ENCODE results near the gene PMEL.

Gene PMEL

DNA sequence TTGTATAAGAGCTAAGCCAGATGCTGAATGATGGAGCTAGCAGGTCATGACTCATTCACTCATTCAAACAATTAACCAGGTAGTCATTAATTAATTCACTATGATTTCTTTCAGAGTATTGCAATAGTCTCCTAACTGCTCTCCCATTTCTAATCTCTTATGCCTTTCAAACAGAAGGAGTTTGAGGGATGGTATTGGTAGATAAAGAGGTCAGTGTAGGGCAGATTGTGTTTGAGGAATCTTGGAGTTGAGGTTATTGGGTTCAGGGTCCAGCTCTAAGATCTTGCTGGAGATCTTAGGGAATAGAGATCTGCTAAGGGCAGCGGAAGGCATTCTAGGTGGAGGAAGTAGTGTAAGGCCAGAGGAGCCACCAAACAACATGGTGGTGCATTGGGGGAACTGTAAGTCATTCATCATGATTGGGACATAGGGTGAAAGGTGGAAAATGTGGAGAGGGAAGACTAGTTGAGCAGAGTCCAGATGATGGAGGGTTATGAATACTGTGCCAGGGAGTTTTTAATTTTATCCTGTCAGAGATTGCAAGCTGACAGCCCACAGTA lies 23.2 kb downstream of the PMEL start:
- no peak for DNase-seq

DNA sequence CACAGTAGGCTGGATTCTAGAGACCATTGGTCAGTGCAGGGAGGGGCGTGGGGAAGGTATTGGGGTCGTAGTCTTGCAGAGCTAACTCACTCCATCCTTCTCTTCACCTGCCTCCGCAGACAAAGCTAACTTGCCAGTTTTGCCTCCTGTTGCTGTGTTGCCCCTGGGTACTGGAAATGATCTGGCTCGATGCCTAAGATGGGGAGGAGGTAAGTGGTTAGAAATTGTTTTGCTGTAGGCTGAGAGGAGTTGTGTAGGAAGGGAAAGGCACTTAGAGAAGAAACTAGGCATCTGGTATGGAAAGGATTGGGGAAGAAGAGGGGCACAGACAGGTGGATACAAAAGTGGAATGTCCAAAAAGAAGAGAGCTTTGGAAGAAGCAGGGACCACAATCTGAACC lies 23.8 kb downstream of the PMEL start:
- DNase-seq = no peak

DNA sequence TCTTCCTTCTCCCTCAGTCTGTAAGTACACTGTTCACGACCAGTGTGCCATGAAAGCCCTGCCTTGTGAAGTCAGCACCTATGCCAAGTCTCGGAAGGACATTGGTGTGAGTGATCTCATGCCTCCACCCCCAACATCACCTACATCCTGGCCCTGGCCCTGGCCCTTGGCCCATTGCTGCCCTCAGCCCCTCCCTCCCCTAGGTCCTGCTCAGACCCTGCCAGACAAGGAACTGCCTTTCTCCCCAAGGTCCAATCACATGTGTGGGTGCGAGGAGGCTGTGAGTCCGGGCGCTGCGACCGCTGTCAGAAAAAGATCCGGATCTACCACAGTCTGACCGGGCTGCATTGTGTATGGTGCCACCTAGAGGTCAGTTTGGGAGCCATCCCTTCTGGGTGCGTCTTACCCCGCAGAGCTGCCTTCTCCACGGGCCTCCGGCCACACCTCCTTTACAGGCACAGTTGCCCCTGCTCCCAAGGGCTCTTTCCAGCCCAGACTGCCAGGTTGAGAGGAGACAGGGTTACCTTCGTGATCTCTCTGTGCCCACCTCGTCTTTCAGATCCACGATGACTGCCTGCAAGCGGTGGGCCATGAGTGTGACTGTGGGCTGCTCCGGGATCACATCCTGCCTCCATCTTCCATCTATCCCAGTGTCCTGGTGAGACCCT lies 25.6 kb downstream of the PMEL start:
- peak; percentile 19 to 87 (median 68) for DNase-seq

DNA sequence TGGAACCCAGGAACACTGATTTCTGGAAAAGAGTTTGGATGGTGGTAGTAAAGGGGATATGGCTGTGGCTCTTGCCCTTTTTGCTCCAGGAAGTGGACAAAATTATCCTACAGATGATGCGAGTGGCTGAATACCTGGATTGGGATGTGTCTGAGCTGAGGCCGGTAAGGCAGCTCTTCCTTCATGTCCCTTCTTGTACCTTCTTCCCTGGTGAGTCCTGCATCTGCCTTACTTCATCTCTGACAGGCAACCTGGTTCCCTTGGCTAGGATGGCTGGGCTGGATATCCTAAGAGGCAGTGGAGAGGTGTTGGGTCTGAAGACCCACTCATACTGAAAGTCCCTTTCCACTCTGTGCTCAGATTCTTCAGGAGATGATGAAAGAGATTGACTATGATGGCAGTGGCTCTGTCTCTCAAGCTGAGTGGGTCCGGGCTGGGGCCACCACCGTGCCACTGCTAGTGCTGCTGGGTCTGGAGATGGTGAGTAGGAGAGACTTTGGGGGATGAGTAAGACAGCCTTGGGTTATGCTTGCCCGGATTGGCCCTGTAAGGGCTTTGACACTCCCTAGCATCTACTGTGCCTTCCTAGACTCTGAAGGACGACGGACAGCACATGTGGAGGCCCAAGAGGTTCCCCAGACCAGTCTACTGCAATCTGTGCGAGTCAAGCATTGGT lies 26.9 kb downstream of the PMEL start:
- no peak for DNase-seq

DNA sequence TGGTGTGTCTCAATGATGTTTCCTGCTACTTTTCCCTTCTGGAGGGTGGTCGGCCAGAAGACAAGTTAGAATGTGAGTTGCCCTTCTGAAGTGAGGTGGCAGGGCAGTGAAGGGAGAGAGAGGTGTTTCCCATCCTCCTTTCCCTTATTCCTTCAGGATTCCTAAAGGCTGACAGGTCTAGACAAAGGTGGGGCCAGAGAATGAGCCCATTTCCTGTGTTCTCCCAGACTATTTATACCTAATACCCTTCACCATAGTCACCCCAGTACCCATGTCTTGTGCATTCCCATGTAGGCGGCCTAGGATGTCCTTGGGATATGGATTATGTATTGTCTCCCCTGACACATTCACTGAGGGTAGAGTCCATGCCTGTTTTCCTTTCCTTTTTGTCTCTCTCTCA lies 27.9 kb downstream of the PMEL start:
- DNase-seq = no peak

DNA sequence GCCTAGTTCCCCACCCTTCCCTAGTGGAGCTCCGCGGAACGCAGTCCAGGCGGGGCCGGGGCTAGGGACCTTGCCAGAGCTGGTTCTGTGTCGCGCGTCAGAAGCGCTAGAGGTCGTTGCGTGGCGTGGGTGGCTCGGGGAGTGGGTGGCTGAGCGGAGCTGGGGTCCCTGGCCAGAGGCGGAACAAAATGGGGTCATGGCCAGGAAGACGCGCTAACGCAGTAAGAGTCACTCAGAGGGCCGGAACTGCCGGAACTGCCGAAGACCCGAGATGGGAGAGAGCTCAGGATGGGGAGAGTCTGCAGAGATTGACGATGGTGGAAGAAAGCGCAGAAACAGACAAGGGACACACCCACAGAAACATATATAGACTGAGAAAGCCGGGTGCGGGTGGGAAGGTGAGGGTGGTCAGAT lies 30.1 kb downstream of the PMEL start:
- DNase-seq = peak in 3 of 51 donors; percentile 5 to 25 (median 13)

DNA sequence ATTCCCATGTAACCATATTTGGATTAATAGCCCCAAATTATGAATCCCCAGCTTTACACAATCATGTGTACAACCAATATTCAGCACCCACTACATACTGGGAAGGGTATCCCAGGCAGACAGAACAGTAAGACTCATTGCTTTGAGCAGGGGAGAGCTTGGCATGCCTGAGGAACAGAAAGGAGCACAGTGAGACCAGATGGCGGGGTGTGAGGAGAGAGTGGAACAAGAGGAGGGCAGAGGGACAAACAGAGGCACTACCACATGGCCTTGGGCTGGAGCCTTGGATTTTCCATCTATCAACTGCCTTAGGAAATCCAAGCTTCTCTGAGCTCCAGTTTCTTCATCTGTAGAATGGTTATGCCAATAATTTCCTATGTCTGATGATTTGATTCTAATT lies 31.1 kb downstream of the PMEL start:
- DNase-seq = no peak

DNA sequence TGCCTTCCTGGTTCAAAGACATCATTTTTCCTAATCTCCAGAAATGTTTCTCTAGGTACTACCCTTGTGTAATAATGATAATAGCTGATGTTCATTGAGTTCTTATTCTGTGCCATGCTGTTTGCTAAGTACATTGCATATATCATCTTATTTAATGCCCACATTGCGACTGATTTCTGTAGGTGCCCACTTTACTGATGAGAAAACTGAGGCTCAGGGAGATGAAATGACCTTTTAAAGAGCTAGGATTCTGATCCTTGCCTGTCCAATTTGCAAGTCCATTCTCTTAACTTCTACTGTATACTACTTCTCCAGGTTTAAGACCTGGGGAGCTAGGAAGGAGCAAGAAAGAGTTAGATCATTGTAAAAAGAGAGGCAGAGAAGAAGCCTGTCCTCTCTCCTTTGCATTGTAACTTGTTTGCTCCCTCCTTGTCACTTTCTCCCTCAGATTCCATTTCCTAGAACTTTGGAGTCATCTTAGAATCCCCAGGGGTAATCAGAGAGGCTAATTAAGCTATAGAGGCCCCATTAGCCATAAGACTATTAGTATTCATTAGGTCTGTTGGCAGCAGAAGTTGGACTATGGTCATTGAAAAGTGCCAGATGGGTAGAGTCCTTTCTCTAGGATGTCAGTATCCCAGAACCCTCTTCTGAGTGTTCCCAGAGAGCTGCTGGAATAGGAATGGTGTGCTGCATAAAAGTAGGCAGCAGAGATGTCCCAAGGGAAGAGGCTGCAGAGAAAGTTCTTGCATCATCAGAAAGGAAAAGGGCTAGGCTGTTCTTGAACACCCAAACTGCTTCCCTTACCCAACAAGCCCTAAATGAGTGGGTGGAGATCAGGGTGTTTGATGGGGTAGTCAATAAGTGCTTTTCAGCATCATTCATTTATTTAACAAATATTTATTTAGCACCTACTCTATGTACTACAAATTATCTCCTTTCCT lies 31.8 kb downstream of the PMEL start:
- no peak for DNase-seq

DNA sequence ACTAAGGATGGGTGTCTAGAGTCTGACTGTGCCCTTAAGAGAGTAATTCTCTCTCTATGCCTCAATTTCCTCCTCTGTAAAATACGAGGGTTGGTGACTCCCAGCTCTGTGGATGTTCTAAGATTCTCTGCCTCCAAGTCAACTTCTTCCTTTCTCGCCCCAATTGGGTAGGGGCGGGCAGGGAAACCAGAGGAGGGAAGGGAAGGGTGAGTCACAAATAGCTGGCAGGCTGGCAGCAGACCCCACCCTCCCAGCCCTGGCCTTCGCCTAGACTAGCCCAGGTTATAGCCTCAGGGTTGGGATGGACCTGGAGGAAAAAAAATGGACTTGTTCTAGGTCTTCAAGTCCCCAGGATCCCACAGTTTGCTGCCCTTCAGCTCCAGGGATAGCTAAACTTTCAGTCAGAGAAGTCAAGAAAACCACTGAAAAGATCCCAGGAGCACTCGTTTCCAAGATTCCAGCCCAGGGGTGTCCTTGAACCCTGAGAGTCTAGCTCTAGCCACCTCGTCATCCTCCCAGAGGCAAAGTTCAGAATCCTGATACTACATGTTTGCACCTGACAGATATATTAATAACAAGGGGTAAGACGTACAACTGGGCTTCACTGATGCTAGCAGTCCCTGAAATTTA lies 32.6 kb downstream of the PMEL start:
- DNase-seq = no peak

DNA sequence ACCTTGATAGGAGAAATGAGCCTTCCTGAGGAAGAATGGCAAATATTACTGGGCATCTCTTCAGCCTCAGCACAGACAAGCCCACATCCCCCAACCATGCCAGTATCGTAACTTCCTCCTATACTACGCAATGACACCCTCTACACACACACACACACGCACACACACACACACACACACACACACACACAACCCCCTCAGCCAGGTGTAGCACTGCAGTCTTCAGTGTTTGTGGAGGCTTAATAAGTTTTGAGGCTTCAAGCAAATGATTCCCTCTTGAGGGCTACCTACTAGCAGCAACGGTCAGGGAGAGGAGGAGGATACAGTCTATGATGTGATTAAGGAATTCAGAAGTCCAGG lies 33.3 kb downstream of the PMEL start:
- peak in 3 of 51 donors; percentile 20 to 35 (median 27) for DNase-seq

DNA sequence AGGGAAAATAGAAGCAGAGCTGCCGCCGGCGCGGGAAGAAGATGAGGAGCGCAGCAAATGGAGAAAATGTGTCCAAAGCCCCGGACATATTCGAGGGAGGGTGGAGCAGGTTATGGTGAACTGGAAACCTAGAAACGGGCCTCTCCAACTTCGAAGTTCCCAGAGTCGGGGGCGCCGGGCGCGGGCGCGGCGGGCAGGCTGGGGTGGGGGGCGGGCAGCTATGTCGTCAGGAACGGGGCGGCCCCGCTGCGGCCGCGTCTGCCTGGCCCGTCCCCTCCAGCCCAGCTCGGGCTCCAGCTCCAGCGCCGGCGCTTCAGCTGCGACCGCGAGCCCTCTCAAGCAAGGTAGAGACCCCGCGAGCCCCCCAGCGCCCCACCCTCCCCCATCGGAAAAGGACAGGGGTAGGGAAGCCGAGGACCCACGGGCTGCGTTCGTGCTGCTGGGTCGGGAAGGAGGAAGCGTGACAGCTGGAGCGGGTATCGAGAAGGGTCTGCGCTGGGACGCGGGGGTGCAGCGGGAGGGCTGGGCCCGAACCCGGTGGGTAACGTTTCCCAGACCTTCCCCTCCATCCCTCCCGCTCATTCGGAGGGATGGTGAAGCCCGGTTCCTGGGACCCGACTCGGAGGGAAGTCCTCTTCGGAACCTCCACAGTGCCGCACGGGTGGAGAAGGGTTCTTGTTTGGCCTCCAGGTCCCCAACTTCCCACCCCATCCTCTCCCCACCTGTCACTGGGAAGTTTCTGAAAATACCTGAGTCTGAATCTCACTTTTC lies 33.9 kb downstream of the PMEL start:
- peak in 34 of 51 donors; percentile 5 to 62 (median 36) for DNase-seq

DNA sequence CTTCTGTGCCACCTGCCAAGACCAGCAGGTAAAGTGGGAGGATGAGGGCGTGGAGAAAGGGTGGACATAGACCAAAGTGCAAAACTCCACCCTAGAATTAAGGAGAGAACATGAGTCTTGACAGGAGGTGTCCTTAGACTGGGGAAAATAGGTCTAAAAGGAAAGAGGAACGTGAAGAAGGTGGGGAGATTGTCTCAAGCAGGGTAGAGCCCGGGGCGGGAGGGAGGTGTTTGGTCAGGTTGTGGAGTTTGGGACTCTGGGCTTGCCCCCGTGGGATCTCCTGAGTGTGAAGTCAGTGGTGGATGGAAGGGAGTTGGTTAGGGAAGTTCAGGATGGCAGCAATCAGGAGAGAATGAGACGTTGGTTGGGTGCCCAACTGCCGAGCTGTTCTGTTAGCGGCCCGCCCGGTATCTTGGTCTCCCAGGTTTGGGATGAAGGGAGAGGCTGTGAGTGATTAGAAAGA lies 34.5 kb downstream of the PMEL start:
- DNase-seq = peak in 2 of 51 donors; percentile 26 to 30

DNA sequence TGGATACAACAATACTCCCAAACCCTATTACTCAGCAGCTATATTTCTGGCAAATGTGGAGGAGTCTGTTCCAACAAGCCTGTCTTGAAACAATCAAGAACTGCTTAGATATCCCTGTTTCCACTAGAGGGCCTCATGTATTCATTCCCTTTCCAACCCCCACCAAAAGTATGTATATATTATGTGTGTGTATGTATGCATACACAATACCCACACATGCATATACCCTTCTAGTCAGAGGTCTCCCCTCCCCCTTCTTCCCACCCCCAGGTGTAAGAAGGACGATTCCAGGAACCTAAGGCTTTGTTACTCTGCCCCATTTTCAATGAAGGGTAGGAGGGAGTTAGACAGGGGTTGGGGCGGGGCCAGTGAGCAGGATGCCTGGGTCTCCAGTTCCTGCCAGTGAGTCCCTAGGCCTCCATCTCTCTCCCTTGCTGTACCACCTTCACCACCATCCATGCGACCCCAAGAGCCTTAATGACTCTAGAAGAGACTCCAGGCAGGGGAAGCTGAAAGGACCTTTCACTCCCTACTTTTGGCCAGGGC lies 35.0 kb downstream of the PMEL start, which contains the start of gene DGKA:
Gene DGKA (plus strand): TSS at position 392 of the 546 bp plus-strand sequence. CDS start 5,342 bp downstream, outside the sequence.
- DNase-seq = peak in 6 of 51 donors; percentile 5 to 62 (median 20)

DNA sequence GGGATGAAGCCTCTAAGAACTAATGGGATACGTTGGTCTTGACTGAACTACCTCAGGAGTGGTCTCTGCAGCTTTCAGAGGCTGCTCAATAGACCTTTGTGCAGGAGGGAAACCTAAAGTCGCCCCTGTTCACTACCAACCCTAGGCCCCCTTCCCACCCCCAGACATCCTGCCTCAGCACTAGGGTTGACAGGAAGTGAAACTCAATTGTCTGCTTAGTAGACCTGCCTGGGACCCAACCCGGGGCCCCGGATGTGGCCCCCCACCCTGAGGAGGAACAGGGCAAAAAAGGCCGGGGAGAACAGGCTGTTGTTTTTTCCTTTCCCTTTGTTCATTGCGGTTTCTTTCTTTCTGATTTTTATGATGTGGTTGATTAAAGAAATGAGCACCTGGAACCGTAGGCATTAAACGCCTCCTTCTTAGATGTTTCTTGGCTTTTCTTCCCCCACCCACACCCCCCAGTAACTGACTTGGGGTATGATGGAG lies 36.5 kb downstream of the PMEL start:
- DNase-seq = peak in 10 of 51 donors; percentile 2 to 48 (median 8)

DNA sequence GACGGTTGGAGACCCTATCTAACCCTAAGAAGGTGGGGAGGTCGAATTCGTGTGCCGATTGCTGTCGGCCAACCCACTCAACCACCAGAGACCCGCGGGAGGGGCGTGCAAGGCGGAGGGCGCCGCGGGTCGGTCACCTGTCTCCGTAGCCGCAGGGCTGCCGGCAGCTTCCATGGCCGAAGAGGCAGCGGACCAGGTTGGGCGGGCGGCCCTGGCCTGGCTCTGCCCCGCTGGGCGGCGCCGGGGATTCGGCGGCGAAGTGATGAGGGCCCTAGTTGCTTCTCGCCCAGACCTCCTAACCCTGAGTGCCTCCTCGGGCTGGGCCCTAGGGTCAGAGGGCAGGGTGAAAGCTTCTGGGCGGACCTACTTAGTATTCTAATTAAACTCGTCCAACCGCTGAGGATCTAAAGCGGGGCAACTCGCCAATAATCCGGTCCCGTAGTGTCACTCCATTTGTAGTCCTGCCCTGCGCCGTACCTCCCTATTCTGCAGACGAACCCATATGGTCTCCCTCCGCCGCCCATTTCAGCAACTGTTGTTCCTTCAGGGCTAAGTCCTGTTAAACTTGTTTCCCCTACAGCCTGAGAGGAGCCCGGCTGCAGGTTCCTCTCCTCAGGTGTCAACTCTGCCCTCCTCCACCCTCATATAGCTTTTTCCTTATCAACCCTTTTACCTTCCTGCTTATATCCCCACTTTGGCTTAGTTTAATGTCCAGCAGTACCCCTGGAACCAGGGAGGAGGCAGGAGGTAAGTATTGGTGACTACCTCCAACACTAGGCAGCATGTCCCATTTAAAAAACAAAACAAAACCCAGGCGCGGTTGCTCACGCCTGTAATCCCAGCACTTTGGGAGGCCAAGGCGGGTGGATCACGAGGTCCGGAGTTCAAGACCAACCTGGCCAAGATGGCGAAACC lies 38.0 kb downstream of the PMEL start, which contains the start of gene PYM1:
Gene PYM1 (minus strand): TSS at position 307 of the 915 bp plus-strand sequence. CDS start 133 bp downstream, at position 174.
- peak in 47 of 51 donors; percentile 20 to 78 (median 52) for DNase-seq

DNA sequence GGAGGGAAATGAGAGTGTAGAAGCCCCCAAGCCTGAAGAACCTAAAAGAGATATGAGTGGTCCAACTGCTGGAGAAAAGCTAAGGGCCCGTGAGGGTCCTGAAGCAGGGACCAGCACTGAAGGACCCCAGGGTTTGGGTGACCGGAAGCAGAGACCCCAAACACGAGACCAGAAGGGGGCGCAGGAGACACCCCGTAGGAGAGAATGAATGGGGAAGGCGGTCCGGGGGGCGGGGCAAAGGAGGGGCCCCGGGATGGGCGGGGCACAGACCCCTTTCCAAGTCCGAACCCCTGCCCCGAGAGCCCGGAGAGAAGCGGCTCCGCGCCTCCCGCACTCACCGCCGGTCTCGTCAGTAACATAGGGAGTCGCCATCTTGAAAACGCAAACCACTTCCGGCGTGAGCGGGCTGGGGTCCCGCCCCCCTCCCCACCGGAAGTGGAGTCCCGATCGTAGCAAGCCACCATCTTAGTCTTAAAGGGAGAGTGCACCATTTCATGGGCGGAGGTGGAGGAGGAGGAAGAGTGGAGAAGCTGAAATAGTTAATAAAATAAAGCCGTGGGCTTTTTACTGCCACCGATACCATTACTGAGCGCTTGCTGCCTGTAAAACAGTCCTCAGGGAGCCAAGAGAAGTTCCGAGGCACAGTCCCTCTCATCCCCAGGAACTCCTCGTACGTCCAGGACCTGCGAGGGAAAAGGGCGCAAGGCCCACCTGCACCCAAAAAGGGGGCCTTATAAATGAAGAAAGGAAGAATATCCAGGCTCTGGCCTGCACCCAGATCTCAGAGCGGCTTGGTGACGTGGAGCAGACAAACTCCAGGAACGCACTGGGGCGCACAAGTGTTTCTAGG lies 38.9 kb downstream of the PMEL start:
- DNase-seq = peak; percentile 59 to 99 (median 85)

All from hypothalamus (tissue), 51 donors.